ENCODE measurements around the gene SHANK1.

SHANK1 gene

DNA sequence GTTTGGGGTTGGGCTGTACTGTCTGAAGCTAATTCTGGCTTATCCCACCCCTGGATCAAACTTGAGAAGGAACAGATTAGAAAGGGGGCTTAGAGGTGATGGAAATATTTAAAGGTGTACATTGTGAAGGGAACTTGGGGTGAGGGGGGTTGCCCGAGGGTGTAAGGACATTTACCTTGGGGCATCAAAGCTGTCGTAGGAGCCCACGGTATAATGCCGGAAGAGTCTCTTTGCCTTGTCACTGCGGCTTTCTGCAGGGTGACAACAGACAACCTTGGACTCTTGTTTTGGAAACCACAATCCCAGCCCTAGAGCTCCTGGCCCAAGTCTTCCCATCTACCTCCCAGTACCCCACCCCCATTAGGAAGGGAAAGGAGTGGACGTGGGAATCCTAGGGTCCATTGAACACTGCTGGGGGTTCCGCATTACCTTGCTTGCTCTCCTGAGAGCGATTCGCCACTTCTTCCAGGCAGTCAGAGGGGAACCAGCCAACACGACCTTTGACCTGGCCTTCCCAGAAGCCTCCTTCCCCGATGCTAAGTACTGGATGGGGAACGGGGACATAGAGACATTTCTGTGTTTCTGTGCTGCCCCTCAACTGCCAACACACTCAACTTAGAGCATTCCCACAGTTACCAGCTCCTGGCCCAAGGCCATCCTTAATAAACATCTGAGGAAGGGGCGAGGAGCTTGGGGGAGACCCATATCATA is 22.0 kb downstream of the SHANK1 start:
- in situ Hi-C loops (cut with HindIII; ENCODE audit: low pct_ligation_motif_present, low pct_unique_long_range_greater_than_20kb, low sequenced_read_pairs) = no loop called here
- DNase-seq = no peak

DNA sequence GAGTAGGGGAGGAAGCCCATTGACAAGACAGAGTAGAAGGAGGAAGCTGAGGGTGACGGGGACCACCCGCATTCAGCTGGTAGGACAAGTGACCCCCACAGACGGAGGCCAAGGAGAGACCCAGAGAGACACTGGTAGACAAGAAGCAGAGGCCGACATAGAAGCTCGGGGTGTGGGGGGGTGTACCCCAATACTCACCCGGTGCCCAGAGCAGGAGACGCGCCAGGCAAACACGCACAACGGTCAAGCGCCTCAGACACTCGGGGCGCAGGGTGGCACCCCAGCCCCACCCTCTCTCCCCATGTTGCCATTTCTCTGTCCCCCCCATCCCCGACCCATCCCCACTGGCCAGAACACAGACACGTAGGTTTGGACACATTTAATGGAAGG is 23.5 kb downstream of the SHANK1 start:
- in situ Hi-C loops (cut with HindIII; ENCODE audit: low pct_ligation_motif_present, low pct_unique_long_range_greater_than_20kb, low sequenced_read_pairs) = no loop called here
- no peak for DNase-seq

DNA sequence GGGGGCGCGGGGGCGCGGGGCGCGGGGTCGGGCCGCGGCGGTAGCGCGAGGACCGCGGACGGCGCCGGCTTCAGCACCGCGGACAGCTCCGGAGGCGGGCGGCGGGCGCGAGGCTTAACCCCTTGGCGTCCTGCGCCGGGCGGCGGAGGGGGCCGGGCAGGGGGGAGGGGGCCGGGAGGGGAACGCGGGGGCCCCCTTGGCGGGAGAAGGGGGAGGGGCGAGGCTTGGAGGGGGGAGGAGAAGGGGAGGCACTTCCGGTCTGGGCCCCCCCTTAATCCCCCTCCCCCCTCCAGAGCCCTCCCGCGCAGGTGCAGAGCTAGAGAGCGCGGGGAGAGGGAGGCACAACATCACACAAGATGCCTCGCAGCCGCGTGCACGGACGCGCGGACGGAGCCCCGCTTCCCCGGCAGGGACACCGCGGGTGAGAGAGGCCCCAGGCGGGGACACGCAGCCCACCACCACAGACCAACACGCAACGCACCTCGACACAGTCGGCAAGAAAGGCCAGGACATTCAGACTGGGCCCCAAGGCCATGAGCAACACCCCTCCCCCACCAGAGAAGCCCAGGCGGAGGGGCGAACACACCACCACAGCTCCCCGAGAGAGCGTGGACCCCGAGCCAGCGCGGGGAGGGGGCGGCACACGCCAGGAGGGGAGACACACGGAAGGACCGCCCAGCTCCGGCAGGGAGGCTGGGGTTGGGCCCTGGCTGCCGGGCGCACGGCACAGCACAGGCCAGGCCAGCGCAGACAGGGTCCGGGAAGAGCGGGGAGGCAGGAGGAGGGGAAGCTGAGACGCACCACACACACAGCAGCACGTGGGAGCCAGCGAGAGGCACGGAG is 24.1 kb downstream of the SHANK1 start:
- in situ Hi-C loops (cut with HindIII; ENCODE audit: low pct_ligation_motif_present, low pct_unique_long_range_greater_than_20kb, low sequenced_read_pairs) = no loop called here
- DNase-seq = peak; percentile 24

GRCh38 chr19:50694815-50695145 is 24.8 kb downstream of the SHANK1 start:
- in situ Hi-C loops (cut with HindIII; ENCODE audit: low pct_ligation_motif_present, low pct_unique_long_range_greater_than_20kb, low sequenced_read_pairs) = no loop called here
- DNase-seq = no peak

DNA sequence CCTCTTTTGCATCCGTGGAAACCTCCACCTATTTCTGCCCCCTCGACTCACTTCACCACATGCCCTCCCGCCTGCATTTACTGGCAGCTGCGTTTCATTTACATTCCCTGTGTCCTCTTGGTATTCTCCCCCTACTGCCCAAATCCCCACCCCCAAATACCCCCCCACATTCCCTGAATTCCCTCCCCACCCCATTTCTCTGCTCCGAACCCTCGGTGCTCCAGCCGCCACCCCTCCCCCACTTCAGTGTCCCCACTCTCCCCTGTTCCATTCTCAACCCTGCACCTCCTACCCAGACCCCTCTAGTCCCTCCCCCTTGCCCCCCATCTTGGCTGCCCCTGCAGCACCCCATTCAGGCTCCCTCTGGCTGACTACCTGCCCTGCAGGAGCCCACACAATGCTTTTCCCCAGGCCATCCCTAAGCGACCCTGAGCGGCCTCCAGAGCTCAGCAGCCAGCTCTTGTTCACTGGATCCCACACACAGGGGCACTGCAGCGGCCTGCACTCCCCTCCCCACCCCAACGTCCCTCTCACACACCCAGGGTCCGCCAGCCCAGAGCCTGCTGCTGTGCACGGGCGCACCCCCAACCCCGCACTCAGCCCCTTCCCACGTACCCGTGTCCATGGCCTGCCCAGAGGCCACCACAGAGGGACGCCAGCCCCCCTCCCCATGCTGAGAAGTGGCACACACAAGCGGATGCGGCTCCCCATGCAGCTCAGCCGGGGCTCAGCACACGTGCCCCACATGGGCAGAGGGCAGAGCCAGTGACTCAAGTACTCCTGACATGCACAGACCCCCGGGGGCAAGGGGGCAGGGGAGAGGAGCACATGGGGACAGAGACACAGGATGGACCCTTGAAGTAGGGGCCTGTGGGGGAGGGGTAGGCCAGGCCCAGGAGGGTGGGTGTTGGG is 26.3 kb downstream of the SHANK1 start:
- in situ Hi-C loops (cut with HindIII; ENCODE audit: low pct_ligation_motif_present, low pct_unique_long_range_greater_than_20kb, low sequenced_read_pairs) = no loop called here

DNA sequence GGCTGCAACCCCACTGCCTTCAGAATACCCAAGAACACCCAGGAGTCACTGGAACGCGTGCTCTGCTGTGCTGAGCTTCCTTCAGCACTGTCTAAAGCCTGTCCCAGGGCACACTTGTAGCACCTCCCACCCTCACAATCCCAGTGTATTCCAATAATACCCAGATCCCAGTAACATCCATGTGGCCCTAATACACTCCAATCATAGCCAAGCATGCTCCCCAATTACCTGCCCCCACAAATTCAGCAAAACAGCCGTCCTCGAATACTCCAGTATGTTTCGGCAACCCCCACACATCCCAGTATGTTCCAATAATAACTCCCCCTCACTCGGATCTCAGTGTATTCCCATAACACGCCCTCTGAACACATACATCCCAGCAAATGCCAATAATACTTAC is 29.2 kb downstream of the SHANK1 start:
- no peak for DNase-seq
- in situ Hi-C loops (cut with HindIII; ENCODE audit: low pct_ligation_motif_present, low pct_unique_long_range_greater_than_20kb, low sequenced_read_pairs) = no loop called here

More for the DNA sequence above, 26.3 kb downstream of the SHANK1 start:
- DNase-seq = no peak

DNA sequence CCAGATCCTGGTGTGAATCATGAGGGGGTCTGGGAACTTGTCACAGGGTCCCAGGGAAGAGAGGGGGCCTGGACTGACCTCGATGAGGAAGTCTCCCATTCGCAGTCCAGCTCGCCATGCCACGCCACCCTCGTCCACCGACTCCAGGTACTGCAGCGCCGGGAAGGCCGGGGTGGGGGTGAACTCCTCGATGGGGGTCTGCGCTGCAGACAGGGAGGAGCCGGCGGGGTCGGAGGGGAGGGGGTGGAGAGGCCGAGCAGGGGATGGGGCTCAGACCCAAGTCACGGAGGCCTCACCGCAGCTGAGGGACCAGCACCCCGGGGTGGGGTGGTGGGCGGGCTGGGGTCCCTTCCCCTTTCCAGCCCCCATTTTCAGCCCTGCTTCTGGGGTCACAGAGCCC is 30.8 kb downstream of the SHANK1 start:
- in situ Hi-C loops (cut with HindIII; ENCODE audit: low pct_ligation_motif_present, low pct_unique_long_range_greater_than_20kb, low sequenced_read_pairs) = no loop called here
- DNase-seq = no peak

- in situ Hi-C loops (cut with HindIII; ENCODE audit: low pct_ligation_motif_present, low pct_unique_long_range_greater_than_20kb, low sequenced_read_pairs) = no loop called here
- DNase-seq = no peak
Observed at GRCh38 chr19:50686310-50687032, 33.1 kb downstream of the SHANK1 start.

DNA sequence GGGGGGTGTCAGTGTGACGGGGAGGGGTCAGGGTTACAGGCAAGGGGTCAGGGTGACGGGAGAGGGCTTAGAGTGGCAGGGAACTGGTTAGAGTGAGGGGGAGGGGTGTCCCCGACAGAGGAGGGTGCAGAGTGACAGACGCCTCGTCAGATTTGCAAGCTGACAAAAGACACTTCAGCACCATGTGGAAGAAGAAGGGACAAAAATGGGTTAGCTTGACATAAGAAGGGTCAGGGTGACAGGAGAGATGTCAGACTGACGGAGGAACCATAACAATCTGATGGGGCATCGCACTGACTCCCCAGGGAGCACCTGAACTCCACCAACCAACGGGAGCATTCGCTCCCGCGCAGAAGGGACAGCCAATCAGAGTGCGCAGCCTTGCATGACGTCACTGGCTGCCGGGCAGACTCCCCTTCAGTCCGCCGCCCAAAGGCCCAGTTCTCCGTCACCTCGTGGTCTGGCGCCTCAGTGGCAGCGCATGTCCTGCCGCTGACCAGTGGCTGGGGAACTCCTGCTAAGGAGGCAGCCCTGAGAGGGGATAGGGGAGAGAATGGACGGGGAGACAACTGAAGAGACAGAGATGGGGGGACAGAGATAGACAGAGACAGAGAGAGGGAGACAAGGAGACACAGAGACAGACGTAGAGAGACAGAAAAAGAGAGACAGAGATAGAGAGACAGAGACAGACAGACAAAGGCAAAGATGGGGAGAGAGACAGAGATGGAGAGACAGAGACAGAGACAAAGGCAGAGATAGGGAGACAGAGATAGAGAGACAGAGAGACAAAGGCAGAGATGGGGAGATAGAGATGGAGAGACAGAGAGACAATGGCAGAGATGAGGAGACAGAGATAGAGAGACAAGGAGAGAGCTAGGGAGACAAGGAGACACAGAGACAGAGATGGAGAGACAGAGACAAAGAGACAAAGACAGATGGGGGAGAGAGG is 40.2 kb downstream of the SHANK1 start:
- peak; percentile 70 for DNase-seq

GRCh38 chr19:50678323-50678722 is 41.3 kb downstream of the SHANK1 start:
- in situ Hi-C loops (cut with HindIII; ENCODE audit: low pct_ligation_motif_present, low pct_unique_long_range_greater_than_20kb, low sequenced_read_pairs) = no loop called here
- DNase-seq = no peak

More for the DNA sequence above, 40.2 kb downstream of the SHANK1 start:
- in situ Hi-C loops (cut with HindIII; ENCODE audit: low pct_ligation_motif_present, low pct_unique_long_range_greater_than_20kb, low sequenced_read_pairs) = no loop called here

GRCh38 chr19:50677636-50678035 is 42.0 kb downstream of the SHANK1 start:
- no peak for DNase-seq
- in situ Hi-C loops (cut with HindIII; ENCODE audit: low pct_ligation_motif_present, low pct_unique_long_range_greater_than_20kb, low sequenced_read_pairs) = no loop called here

- in situ Hi-C loops (cut with HindIII; ENCODE audit: low pct_ligation_motif_present, low pct_unique_long_range_greater_than_20kb, low sequenced_read_pairs) = no loop called here
- no peak for DNase-seq
Observed at GRCh38 chr19:50676625-50677197, 42.9 kb downstream of the SHANK1 start.

DNA sequence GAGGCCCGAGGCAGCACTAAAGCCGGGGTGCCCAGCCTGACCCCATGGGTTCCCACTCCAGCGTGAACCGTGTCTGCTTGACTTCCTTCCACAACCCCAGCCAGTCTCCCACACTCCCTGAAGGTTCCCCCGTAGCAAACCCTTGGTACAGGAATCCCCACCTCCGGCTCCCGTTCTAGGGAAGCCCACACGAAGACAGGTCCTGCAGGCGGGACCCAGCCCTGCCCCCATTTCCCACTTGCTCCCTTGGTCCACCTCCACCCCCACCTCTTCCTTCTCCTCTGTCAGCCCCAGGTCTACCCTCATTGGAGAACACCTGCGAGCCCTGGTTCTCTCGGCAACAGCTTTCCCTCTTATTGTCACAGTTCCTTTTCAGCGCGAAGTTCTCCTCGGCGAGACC is 46.5 kb downstream of the SHANK1 start:
- in situ Hi-C loops (cut with HindIII; ENCODE audit: low pct_ligation_motif_present, low pct_unique_long_range_greater_than_20kb, low sequenced_read_pairs) = no loop called here
- DNase-seq = no peak

DNA sequence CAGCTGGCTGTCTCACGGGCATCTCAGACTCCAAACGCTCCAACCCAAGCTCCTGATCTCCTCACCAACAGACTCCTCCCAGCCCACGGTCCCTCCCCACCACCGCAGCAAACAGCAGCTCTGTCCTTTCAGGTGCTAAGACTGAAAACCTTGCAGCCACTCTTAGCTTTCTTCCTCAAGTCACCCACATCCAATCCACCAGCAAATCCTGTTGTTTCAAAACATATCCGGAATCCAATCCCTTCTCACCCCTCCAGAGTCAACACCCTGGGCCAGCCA is 49.6 kb downstream of the SHANK1 start:
- no peak for DNase-seq
- in situ Hi-C loops (cut with HindIII; ENCODE audit: low pct_ligation_motif_present, low pct_unique_long_range_greater_than_20kb, low sequenced_read_pairs) = no loop called here

GRCh38 chr19:50669302-50670101 is 50.1 kb downstream of the SHANK1 start:
- in situ Hi-C loops (cut with HindIII; ENCODE audit: low pct_ligation_motif_present, low pct_unique_long_range_greater_than_20kb, low sequenced_read_pairs) = no loop called here
- peak; percentile 37 for DNase-seq

DNA sequence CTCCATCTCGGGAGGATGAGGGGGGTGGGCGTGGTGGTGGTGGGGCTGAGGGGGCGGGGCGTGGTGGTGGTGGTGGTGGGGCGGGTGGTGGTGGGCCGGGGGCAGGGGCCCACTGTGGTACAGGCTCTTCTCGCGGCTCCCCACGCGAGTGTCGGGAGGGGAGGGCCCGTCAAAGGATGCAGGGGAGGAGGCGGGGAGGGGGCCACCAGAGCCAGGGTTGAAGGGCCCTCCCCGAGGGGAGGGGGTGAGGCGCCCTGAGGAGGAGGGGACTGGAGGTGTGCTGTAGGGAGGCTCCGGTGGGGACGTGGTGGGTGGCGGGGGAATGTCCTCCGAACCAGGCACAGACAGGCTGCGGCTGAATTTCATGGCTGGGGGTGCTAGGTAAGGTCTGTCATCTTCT is 50.7 kb downstream of the SHANK1 start:
- DNase-seq = no peak
- in situ Hi-C loops (cut with HindIII; ENCODE audit: low pct_ligation_motif_present, low pct_unique_long_range_greater_than_20kb, low sequenced_read_pairs) = no loop called here

DNA sequence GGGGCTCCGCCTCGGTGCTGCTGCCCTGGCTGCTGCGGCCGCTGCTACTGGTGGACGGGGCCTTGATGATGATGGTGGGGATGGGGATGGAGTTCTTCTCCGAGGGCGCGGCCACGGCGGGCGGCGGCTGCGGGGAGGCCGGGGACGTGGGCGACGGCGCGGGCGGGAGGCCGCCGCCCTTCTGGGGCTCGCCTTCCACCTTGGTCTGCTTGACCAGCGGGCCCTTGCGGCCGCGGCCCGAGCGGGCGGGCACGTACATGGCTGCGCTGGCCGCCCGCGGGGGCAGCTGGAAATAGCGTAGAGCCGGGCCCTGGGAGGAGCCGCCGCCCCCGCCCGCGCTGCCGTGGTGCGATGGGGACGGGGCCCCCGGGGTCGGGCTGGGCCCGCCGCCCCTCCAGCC is 51.2 kb downstream of the SHANK1 start:
- DNase-seq = no peak
- in situ Hi-C loops (cut with HindIII; ENCODE audit: low pct_ligation_motif_present, low pct_unique_long_range_greater_than_20kb, low sequenced_read_pairs) = no loop called here

Data from ACHN (cell line).